ENCODE data around the gene ENTPD7. TPM values are rescaled to one million over a fixed set of nuclear protein-coding genes. Genes with fewer than 3 reads are reported as not detected.

ENTPD7 gene
- total RNA-seq, 1 donor from 2014 or later: 11.0 TPM

DNA sequence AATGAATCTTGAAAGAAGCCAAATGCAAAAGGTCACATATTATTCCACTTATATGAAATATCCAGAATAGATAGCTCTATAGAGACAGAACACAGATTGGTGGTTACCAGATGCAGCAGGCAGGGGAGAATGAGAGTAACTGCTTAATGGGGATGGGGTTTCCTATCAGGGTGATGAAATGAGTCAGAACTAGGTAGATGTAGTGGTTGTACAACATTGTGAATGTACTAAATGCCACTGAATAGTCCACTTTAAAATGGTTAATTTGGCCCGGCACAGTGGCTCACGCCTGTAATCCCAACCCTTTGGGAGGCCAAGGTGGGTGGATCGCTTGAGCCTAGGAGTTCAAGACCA lies 29.7 kb upstream of the ENTPD7 start:
- no peak overlapping the region for H3K27ac Mint-ChIP-seq (ENCODE audit: unreplicated experiment)

DNA sequence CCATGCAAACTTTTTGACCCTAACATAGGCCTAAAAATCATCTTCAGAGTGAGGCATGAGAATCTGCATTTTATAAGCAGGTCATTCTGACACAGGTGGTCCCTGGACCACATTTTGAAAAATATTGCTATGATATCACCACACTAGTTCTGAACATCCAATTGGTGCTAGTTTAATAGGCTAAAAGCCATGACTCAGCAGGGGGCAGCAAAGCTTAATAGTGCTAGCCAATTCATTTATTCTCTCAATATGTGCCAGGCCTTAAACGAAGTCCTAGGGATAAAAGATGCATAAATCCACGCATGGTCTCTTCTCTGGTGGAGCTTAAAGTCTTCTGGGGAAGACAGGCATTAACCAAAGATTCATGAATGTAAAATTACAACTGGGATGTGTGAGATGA lies 28.9 kb upstream of the ENTPD7 start:
- H3K27me3 Mint-ChIP-seq (ENCODE audit: unreplicated experiment): no peaks in the 10 kb centered on the region
- no peaks in the 10 kb centered on the region for H3K4me1 Mint-ChIP-seq (ENCODE audit: low read depth, unreplicated experiment)
- TF ChIP-seq, protein P1, sequence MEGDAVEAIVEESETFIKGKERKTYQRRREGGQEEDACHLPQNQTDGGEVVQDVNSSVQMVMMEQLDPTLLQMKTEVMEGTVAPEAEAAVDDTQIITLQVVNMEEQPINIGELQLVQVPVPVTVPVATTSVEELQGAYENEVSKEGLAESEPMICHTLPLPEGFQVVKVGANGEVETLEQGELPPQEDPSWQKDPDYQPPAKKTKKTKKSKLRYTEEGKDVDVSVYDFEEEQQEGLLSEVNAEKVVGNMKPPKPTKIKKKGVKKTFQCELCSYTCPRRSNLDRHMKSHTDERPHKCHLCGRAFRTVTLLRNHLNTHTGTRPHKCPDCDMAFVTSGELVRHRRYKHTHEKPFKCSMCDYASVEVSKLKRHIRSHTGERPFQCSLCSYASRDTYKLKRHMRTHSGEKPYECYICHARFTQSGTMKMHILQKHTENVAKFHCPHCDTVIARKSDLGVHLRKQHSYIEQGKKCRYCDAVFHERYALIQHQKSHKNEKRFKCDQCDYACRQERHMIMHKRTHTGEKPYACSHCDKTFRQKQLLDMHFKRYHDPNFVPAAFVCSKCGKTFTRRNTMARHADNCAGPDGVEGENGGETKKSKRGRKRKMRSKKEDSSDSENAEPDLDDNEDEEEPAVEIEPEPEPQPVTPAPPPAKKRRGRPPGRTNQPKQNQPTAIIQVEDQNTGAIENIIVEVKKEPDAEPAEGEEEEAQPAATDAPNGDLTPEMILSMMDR (IDR thresholded peaks at IDR 0.05; ENCODE audit: partially characterized antibody, unreplicated experiment): no peak
- no peak overlapping the region for H3K27ac Mint-ChIP-seq (ENCODE audit: unreplicated experiment)
- no peaks in the 10 kb centered on the region for H3K36me3 Mint-ChIP-seq (ENCODE audit: unreplicated experiment)
- no peak for DNase-seq
- no peaks in the 10 kb centered on the region for H3K9me3 Mint-ChIP-seq (ENCODE audit: unreplicated experiment)
- no peak overlapping the region for H3K4me3 Mint-ChIP-seq (ENCODE audit: unreplicated experiment)

More for the DNA sequence above, 29.7 kb upstream of the ENTPD7 start:
- TF ChIP-seq, protein P1 (IDR thresholded peaks at IDR 0.05; ENCODE audit: partially characterized antibody, unreplicated experiment): no peak
- Mint-ChIP-seq H3K27me3 (ENCODE audit: unreplicated experiment) (no peaks in the 10 kb centered on the region), H3K36me3 (ENCODE audit: unreplicated experiment) (no peaks in the 10 kb centered on the region), H3K9me3 (ENCODE audit: unreplicated experiment) (no peaks in the 10 kb centered on the region), H3K4me1 (ENCODE audit: low read depth, unreplicated experiment) (no peaks in the 10 kb centered on the region), H3K4me3 (ENCODE audit: unreplicated experiment) (no peak overlapping the region)
- no peak for DNase-seq

DNA sequence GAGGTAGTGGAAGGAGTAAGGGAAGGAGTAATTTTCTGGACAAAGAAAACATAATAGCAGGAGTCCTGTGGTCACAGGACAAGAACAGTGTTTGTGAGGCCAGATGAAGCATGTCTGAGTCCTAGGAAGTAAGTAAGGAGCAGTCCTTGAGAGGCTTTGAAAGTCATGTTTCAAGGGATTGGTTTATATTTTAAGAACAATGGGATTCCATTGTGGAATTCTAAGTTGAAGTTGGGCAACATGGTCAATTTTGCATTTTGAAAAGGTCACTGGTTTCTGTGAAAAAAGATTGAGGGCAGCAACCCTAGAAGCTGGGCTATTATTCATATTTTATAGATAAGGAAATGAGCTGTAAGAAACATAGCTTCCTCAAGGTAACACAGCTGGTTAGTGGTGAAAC lies 28.3 kb upstream of the ENTPD7 start:
- Mint-ChIP-seq H3K4me1 (ENCODE audit: low read depth, unreplicated experiment) (no peaks in the 10 kb centered on the region), H3K27me3 (ENCODE audit: unreplicated experiment) (no peaks in the 10 kb centered on the region), H3K36me3 (ENCODE audit: unreplicated experiment) (no peaks in the 10 kb centered on the region), H3K9me3 (ENCODE audit: unreplicated experiment) (no peaks in the 10 kb centered on the region), H3K27ac (ENCODE audit: unreplicated experiment) (no peak overlapping the region), H3K4me3 (ENCODE audit: unreplicated experiment) (no peak overlapping the region)
- no peak for DNase-seq
- TF ChIP-seq, protein P1 (IDR thresholded peaks at IDR 0.05; ENCODE audit: partially characterized antibody, unreplicated experiment): no peak

DNA sequence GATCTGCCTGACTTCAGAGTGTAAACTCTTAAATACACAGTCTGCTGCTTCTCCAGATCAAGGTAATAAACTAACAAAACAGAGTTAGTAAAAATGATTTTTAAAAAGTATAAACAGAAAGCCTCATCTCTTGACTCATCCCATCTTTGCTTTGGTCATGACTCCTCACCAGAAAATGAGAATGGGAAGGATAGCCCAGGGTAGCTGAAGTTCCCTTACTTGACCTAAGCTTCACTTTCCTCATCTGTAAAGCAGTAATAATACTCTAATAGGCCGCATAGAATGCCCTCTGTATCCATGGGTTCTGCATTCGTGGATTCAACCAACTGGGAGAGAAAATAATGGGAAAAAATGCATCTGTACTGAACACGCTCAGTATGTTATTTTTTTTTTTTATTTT lies 27.8 kb upstream of the ENTPD7 start:
- TF ChIP-seq, protein P1 (IDR thresholded peaks at IDR 0.05; ENCODE audit: partially characterized antibody, unreplicated experiment): no peak
- Mint-ChIP-seq H3K4me3 (ENCODE audit: unreplicated experiment) (no peak overlapping the region), H3K4me1 (ENCODE audit: low read depth, unreplicated experiment) (no peaks in the 10 kb centered on the region), H3K27ac (ENCODE audit: unreplicated experiment) (no peak overlapping the region), H3K9me3 (ENCODE audit: unreplicated experiment) (no peaks in the 10 kb centered on the region), H3K27me3 (ENCODE audit: unreplicated experiment) (no peaks in the 10 kb centered on the region), H3K36me3 (ENCODE audit: unreplicated experiment) (no peaks in the 10 kb centered on the region)
- no peak for DNase-seq

DNA sequence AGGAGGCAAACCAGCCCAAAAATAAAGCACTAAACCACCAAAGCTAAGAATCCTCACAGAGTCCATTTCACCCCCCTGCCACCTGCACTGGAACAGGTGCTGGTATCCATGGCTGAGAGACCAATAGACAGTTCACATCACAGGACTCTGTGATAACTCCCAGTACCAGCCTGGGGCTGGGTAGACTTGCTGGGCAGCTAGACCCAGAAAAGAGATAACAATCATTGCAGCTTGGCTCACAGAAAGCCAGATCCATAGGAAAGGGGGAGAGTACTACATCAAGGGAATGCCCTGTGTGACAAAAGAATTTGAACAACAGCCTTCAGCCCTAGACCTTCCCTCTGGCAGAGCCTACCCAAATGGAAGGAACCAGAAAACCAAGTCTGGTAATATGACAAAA lies 25.5 kb upstream of the ENTPD7 start:
- Mint-ChIP-seq H3K4me3 (ENCODE audit: unreplicated experiment) (no peak overlapping the region), H3K27ac (ENCODE audit: unreplicated experiment) (no peak overlapping the region), H3K36me3 (ENCODE audit: unreplicated experiment) (no peaks in the 10 kb centered on the region), H3K27me3 (ENCODE audit: unreplicated experiment) (no peaks in the 10 kb centered on the region), H3K4me1 (ENCODE audit: low read depth, unreplicated experiment) (no peaks in the 10 kb centered on the region), H3K9me3 (ENCODE audit: unreplicated experiment) (no peaks in the 10 kb centered on the region)
- no peak for DNase-seq
- TF ChIP-seq, protein P1 (IDR thresholded peaks at IDR 0.05; ENCODE audit: partially characterized antibody, unreplicated experiment): no peak
